Stimulated activated CD4-positive, alpha-beta T cell treated with anti-CD3 and anti-CD28 coated beads, Interleukin-15, amount 100 ng/mL, for 24 hours (primary cell): Measurements from ENCODE around the gene CKS1B.

Experiments used
- DNase-seq: peaks from one replicate; pipeline ENCODE4 v3.0.0-alpha.2; 2020

Gene CKS1B

DNA sequence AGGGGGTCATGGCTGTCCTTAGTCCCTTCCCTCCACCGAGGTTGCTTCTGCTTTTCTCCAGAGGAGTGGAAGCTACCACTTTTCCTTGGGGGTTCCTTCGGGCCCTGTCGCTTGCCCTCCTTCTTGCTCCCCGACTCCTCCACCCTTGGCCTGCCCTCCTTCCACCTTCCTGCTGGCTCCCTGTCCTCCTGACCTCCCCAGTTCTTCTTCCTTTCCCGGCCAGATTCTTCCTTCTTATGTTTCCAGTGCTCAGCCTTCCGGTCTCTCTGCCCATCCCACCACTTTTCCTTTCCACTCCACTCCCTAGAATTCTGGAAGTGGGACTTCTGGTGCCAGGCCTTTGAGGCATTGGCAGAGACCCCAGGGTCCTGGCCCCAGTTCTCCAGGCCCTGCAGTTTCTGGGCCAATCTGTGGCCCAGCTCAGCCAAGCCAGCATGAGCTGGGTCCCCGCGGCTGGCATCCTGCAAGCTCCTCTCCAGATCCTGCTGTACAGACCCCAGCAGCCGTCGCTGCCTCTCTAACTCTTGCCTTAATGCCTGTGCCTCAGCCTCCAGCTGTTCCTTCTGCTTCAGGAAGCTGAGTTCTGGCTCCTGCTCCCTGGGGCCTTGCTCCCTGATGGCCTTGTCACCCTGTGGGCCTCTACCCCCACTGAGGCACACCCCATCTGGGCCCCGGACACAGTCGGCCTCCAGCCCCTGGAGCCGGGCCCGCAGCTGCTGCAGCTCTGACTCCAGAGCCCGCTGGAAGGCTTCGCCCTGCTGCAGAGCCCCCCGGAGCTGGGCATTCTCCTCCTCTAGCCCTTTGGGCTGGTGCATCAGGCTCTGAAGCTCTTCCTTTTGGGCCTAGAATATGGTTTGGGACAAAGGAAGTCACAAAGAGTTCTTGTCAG, 28.3 kb upstream of the CKS1B start:
- no peak for DNase-seq

DNA sequence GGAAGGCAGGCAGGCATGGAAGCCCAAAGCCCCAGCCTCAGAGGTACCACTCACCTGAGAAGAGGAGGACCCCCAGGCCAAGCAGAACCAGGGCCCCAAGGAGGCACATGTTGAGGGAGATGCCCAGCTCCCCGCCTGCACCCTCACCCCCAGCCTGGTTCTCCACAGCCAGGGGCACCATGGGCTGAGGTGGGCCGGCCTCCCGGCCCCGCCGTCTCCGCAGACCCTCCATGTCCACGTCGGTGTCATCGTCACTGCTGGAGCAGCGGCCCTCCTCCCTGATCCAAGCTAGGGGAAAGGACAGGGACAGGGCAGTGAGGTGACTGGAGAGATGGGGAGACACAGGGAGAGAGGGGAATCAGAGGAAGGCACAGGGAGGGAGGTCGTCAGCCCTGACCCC, 26.4 kb upstream of the CKS1B start:
- DNase-seq, result no peak

DNA sequence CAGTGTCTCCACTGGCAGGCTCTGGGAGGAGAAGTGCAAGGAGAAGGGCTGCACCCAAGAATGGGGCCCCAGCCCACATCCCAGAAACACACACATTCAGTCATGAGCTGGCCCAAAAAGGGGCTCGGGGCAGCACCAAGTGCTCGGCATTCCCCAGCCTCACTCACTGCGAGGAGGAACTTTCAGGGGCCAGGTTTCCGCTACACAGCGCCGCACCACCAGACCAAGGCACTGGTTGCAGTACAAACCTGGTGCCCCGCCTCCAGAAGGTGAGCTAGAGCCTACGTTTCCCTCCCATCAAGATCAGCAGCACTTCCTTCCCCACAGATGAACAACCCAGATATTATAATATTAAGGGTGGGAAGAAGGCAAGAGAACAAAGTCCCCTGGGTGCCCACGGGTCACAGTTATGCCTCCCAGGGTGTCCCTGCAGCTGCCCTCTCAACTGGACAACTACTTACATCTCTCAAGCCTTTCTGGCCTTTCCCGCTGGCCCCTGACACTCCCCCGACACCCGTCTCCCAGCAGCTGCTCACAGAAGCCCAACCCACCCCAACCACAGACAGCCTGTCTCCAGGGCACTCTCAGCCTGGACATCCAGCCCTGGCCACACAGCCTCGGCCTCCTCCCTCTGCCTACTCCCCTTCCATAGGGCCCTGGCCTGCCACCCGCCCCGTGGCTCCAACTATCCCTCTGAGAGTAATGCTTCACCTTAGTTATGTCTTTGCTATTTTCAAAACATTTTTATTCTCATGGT, 22.4 kb upstream of the CKS1B start:
- peak; percentile 79 for DNase-seq

DNA sequence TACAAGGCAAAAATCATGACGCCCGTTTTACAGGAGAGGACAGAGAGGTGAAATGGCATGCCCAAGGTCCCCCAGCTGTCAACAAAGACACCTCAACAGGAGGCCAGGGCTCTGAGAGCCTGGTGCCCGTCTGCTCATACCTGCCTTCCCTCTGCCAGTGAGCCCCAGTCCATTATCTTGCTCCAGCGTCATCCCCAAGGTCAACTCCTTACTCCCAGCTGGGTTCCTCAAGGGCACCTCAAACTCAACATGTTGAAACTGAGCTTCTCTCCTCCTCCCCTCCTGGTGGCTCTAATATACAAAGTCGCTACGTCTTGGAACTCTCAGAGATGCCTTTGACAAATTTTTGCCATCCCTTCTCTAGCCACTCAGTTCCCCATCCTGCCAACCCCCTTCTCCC, 21.8 kb upstream of the CKS1B start:
- DNase-seq, result no peak

DNA sequence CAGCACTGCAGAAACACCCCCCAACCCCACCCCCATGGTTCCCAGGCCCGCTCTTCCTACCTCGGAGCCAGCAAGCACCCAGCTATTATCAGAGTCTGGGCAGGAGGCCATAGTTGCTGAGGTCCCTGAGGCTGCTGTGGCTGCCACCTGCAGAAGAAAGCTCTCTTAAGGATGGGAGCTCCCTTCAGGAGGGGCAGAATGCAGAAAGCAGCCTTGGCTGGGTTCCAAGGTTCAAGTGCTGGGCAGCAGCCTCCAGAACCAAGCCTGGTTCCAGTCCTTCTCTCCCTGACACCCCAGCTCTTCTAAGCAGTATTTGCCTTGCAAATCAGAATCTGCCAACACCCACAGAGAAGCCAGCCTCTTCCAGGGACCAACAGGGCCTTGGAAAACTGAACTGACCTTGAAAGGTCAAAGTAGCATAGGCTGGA, 20.9 kb upstream of the CKS1B start:
- DNase-seq, result no peak

DNA sequence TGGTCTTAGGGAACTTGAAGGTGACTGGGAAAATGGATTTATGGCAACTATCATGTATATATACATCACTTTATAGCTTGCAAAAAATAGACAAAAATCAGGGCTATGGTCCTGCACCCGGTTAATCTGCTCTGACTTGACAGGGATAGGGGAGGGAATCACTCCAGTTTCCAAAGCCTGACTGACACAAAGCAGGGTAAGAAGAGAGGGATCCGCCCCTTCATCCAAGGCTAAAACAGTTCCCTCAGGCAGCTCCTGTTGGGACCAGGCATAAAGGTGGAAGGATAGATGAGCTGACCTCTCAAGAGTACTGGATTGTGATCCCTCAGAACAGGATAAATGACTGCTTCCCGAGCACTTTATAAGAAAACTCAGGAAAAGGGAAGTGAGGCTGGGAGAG, 19.9 kb upstream of the CKS1B start:
- no peak for DNase-seq

DNA sequence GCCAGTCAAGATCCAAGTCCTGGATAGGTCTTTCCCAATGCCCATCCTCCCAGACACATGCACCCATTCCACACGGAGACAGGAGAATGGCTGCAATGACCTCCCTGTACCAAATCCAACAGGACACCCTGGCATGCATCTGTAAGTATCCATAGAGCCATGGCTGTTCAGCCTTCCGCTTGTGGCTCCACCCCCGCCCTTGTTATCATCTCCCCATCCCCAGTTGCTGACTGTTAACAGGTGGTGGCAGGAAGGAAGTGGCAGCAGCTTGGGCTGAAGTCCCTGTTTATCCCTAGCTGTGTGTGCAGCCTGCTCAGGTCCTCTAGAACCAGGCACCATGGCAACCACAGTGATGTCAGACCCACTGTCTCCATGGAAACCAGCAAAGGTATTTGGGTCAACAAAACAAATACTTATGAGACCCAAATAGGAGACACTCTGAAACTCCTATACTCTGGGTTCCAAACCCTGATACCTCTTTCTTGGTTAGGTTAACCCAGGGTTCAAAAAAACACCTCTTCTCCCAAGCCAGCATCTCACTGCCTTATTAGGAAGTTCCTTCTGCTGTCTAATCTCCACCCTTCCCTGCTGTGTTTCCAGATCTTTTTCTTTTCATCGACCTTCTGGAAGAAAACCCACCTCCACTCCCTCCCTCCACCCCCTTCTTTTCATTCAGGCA, 19.3 kb upstream of the CKS1B start:
- DNase-seq, result peak; percentile 83

DNA sequence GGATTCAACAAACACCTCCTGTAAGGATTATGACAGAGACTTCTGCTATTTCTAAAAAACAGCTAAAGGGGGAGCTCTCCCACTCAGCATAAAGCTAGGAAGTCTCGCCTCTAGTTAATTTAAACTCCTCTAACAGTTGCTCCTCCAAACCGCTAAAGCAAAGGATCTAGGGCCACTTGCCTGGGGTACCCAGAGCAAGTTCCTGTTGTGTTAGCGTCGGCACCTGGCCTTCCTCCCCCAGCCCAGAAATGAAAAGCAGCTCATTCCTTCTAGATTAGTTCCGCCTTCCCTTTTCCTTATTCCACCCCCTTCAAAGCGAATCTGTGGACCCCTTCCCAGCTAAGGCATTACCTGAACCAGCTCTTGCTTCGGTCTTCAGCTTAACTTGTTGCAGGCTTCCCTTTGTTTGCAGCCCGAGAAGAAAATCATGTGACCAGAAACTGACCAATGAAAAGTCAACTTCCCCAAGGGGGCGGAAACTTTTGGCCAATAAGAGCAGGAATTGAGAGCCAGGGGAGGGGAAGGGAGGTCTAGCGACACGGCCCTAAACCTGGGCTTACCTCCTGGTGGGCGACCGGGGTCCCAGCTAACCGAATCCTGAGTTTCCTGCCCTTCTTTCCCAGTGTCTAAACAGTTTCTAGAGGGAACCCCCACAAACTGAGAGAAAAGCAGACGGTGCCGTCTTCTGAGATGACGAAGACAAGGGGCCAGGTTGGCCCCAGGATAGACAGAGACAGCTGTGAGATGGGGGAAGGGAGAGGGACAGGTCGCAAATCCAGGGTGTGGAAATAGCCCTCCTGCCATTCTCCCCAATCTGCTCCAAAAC, 18.6 kb upstream of the CKS1B start, which contains the start of gene PBXIP1:
PBXIP1 (minus strand) TSS at position 382 of the 826 bp plus-strand sequence. CDS start 2,378 bp downstream, outside the sequence.
- peak; percentile 82 for DNase-seq

DNA sequence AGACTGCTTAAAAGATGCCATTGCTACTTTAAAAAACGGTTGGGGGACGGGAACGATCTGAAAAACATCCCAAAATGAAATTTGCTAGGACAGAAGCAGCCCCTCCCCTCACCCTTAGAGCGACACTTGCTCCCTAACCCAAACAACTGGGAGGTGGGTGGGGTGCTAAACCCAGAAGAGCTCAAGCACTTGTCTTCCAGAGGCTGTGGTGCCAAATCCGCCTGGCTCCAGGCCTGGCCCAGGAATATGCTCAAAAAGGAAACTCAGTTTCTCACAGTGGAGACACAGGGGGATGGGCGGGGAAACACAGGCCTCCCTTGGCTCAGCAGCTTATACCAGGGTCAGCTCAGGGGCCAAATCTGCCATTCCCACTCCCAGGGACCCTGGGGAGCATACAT, 17.9 kb upstream of the CKS1B start:
- no peak for DNase-seq

DNA sequence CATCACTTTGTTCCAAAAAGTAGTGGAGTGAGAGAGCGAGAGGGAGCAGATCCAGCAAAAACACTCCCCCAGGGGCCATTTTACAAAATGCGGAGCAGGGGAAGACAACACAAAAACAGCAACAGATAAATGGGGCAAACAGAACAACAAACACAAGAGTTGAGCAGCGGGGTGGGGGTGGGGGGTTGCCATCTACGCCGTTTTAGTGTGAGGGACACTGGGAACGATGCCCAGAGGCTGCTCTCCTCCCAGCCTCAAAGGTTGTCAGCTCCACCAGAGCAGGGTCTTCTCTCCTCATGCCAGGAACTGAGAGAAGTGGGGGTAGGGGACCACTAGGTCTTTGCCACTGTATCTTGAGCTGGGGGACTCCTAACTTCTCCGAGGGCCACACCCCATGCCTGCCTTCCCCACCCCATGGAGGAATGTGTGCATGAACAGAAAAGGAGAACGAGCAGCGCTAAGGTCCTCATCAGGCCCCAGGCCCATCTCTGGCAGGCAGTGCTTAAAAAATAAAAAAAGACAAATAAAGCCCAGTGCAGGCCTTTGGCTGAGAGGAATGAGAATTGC, 17.3 kb upstream of the CKS1B start:
- no peak for DNase-seq

DNA sequence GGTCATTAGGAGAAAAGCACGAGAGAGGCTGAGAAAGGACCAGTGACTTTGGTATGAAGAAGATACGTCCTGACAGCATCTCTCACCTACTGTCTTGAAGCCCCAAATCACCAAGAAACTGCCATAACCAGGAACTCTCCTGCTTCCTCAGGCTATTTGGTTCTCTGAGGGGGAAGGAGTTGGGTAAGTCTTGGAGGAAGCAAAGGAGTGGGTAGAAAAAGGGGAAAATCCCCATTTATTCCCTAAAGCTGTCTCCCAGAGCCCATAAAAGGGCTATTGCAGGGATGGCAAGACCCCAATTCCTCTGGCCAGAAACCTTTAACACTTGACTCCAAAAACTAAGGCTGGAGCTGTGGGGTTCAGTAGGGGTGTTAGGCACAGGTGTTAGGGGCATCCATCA, 16.4 kb upstream of the CKS1B start:
- no peak for DNase-seq

DNA sequence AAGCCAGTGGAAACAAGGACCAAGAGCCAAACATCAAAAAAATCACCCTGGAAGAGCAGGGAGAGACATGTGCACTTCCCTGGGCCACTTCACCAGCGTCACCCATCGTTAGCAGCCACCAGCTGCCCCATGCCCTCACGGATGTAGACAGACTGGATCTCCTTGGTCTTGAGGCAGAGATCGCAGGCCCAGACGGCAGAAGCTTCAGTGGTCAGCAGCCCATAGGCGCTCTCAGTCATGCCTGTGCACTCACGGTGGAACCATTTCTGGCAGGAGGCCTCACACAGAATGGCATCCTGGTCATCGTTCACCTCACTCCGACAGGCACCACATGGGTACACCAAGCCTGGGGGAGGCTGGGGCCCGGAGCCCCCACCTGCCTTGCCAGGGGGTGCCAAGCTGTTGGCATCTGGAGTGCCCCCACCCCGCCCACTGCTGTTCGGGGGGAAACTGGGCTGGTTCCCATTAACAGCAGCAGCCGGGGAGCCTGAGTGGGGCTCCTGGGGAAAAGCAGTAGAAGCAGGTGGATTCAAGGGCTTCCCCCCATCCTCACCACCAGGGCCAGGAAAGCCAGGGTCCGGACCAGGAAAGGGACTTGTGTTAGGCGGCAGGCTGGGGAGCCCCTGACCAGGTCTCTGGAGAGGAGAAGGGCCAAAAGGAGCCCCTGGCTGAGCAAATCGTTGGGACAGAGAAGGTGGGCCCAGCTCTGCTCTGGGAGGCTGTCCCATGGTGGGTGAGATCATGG, 15.6 kb upstream of the CKS1B start:
- DNase-seq, result no peak

DNA sequence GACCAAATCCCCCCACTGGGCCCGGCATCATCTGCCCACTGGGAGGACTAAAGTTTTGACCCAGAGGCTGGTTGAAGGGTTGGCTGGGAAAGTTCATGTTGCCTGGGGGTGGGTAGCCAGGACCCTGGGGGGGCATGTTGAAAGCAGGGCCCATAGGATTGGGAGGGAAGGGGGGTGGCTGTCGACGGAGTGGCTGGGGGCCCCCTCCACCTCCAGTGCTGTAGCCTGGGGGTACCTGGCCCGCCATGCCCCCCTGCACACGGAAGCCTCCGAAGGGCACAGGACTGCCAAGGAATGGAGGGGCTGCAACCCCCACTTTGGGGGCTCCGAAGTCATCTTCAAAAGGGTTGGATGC, 15.1 kb upstream of the CKS1B start:
- DNase-seq, result no peak

DNA sequence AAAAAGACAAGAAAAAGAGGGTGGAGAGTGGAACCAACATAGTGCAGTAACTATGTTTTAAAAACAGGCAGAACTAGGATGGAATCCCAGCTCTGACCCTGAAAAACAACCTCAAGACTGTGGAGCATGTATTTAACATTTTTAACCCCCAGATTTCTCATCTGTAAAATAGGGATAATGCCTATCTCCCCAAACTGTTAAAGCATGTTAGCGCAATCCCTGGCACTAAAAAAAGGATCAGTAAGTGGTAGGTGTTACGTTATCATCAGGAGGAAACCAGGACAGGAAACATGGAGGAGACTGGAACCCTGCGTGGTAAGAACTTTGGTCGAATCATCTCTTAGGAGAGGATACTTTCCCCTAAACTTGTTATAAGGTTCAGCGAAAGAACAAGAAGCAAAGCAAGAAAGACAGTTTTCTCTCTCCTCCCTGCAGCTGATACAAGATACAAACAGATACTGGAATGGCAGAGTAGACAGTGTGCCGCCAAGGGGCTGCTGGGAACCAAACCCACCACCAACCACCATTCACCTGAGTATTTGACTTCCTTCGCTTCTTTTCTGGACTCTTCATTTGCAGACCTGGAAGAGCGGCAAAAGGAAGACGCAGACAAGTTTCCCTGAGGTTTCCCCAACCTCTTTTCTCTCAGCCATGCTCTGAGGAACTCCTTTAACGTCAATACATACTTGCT, 13.9 kb upstream of the CKS1B start:
- DNase-seq, result no peak

DNA sequence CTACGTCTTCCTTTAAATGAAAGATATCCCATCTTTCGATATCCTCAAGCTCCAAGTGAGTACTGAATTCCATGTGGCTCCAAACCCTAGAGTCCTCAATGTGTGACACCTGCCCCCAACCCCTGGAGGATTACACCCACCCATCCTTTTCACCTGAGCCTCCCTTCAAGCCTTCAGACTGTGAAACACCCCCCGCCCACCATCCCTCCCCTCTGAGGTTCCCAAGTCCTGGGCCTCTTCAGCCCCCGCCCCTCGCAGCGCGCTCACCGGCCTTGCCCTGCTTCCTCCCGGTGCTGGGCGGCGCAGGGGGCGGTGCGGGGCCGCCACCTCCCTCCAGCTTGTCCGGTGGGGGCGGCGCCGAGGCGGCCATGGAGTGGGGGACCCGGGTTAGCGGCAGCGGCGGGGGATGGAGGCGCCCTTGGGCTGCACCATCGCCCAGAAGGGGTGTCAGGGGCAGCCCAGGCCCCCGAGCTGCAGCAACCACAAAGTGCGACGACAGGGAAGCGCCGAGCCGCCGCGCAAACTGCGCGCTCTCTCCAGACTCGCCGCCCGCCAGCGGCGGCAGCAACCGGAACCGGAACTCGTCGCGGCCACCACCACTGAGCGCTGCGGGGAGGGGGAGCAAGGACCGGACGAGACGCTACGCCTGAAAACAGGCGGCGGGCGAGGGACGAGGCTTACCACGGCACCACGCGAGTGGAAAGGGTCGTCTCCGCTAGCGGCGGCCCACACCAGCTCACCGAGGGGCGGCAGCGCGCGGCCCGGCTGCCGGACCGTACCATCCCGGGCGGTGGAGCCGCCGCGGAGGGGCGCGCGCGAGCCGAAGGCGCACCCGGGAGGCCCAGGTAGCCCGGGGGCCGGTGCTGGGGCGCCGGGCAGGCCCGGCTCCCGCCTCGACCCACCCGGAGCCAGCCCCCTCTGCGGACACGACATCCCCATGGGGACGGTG, 13.0 kb upstream of the CKS1B start, which contains the start of gene PYGO2:
PYGO2 (minus strand) TSS at position 576 of the 949 bp plus-strand sequence; CDS start at position 370, 206 bp downstream.
- peak; percentile 93 for DNase-seq

DNA sequence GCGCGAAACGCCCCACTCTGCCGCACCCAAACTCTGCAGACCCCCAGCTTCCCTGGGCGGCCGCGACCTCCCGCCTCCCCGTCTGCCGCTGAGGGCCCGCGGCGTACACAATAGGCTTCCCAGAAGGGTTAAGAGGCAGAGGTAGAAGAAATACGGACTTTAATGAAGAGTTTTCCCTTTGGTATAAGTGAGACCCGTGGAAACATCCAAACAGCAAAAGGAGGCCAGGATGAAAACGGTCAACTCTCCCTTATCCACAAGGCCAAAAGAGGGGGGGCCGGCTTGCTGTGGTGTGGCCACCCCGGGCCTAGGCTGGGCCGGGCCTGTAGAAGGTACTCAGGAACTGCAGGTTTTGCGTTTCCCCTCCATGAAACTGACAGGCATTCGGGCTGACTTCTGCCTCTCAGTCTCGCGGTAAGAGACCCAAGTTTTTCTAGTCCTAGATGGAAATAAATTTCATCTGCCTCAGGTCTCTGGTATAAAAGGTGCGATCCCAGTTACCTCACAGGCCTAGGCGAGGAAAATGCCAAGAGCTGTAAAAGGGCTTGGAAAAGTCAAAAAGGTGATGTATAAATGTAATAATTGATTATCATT, 12.2 kb upstream of the CKS1B start:
- peak; percentile 48 for DNase-seq

DNA sequence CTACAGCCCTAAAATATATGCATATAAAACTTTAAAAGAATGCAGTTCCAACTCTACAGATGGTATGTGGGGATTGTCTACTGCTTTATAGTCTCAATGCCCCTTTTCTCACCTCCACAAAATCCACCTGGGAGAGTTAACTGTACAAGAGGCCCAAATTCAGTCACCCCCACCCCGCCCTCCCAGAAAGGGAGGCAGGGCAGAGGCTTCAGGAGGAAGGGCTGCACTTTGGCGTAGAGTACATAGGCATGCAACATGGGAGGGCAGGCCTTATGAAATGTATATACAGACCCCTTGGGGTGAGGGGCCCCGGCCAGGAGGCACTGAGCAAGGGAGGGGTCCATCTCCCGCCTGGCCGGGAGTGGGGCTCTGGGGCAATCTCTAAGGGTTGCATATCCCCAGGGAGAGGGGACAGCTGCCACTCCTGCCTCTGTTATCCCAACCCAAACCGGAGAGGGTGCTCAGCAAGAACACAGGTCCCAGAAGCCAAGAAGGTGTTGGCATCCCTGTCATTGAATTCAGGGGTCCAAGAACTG, 11.6 kb upstream of the CKS1B start:
- no peak for DNase-seq

DNA sequence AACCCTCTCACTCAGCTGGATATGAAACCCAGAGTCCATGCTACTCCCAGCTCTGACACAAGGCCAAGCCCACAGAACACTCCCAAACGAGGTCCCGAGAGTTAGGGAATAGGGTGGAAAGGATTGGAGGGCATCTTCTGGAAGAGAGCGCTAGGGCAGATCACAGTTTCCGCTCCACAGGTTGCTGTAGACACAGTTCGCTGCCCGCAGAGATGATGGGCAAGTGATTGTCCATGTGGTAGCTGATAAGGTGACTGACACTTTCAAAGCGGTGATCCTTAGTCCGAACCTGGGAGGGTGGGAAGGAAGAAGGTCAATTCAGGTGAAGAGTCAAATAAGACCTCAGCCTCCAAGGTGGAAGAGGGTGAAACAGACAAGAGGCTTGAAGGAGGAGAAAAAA, 10.8 kb upstream of the CKS1B start:
- DNase-seq, result no peak

DNA sequence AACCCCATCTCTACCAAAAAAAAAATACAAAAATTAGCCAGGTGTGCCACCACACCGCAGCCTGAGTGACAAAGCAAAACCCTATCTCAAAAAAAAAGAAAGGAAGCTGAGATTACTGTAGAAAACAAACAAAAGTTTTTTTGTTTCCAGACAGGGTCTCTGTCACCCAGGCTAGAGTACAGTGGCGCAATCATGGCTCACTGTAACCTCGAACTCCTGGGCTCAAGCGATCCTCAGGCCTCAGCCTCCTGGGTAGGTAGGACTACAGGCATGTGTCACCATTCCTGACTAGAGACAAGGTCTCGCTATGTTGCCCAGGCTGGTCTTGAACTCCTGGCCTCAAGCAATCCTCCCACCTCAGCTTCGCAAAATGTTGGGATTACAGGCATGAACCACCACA, 10.1 kb upstream of the CKS1B start:
- no peak for DNase-seq
